Calu3 (cell line): ENCODE results near the gene PLEKHA7. TPM values are rescaled to one million over a fixed set of nuclear protein-coding genes. Genes with fewer than 3 reads are reported as not detected.

Experiments used
- BruUV-seq: library from RNA; stranded (reverse); fragments of 400-500 nt; replicated peaks from 2 replicates; lab custom pipeline; 2021; lab: Mats Ljungman, UMichigan
- CTCF ChIA-PET: fragments of 300-600 bp; sonication (Branson Sonifier 250); formaldehyde crosslinking; loops from one replicate; lab custom pipeline; 2022; ENCODE audit warnings: antibody characterized with exemption; lab: Charles Lee
- DNase-seq: peaks from one replicate; pipeline ENCODE4 v3.0.0; 2022
- H3K27ac Mint-ChIP-seq: one replicate; pipeline ENCODE4 v1.8.0; 2022; ENCODE audit warnings: mixed read lengths; ENCODE audit not compliant: unreplicated experiment
- H3K27me3 Mint-ChIP-seq: one replicate; pipeline ENCODE4 v1.8.0; 2022; ENCODE audit warnings: mixed read lengths; ENCODE audit not compliant: unreplicated experiment
- H3K36me3 Mint-ChIP-seq: one replicate; pipeline ENCODE4 v1.8.0; 2022; ENCODE audit warnings: mild to moderate bottlenecking, moderate library complexity, mixed read lengths; ENCODE audit not compliant: insufficient read depth, unreplicated experiment
- H3K4me1 Mint-ChIP-seq: one replicate; pipeline ENCODE4 v1.8.0; 2022; ENCODE audit warnings: mild to moderate bottlenecking, low read depth, mixed read lengths; ENCODE audit not compliant: unreplicated experiment
- H3K4me3 Mint-ChIP-seq: one replicate; pipeline ENCODE4 v1.8.0; 2022; ENCODE audit warnings: mild to moderate bottlenecking, low read depth, moderate library complexity, mixed read lengths; ENCODE audit not compliant: unreplicated experiment
- H3K9me3 Mint-ChIP-seq: one replicate; pipeline ENCODE4 v1.8.0; 2022; ENCODE audit warnings: low read depth, mixed read lengths; ENCODE audit not compliant: unreplicated experiment
- CTCF ChIP-seq: fragments of 200-600 bp; IDR thresholded peaks from one replicate; pipeline ENCODE4 v1.8.0; 2022; ENCODE audit warnings: antibody characterized with exemption; ENCODE audit not compliant: unreplicated experiment
- intact Hi-C: fragments of 100-400 bp; cut with micrococcal nuclease; formaldehyde crosslinking; loops from one replicate; pipeline ENCODE4 v1.10.0; 2022; ENCODE audit not compliant: unreplicated experiment
- total RNA-seq: library from RNA; stranded (reverse); gene quantifications from 2 replicates; pipeline ENCODE4 v1.2.3, GENCODE V29; 2022

PLEKHA7 gene
- total RNA-seq, 1 experiment from 2014 or later: 138 TPM

GRCh38 chr11:16985297-16985696, 28.9 kb downstream of the PLEKHA7 start:
- CTCF ChIA-PET: no interaction called here
- intact Hi-C loops: loop anchor here (10.0 kb wide), 1 partner anchor 50 kb away; no protein-coding TSS in a partner anchor
- Mint-ChIP-seq H3K4me3 (no peak overlapping the region), H3K27me3 (no peaks in the 10 kb centered on the region), H3K36me3 (peaks cover 65% of the 10 kb centered on the region), H3K9me3 (no peaks in the 10 kb centered on the region), H3K4me1 (peaks cover 86% of the 10 kb centered on the region), H3K27ac (peak overlapping the region; percentile 80)
- TF ChIP-seq CTCF: no peak
- DNase-seq: no peak
- no TSS peak for BruUV-seq

- Mint-ChIP-seq H3K4me3 (no peak overlapping the region), H3K4me1 (peaks cover 93% of the 10 kb centered on the region), H3K9me3 (no peaks in the 10 kb centered on the region), H3K36me3 (peaks cover 76% of the 10 kb centered on the region), H3K27ac (peak overlapping the region; percentile 80), H3K27me3 (no peaks in the 10 kb centered on the region)
- BruUV-seq: no TSS peak
- CTCF ChIA-PET: no interaction called here
- TF ChIP-seq CTCF: no peak
- intact Hi-C loops: loop anchor here (10.0 kb wide), 1 partner anchor 49 kb away; no protein-coding TSS in a partner anchor
- DNase-seq: no peak
These were observed 30.0 kb downstream of the PLEKHA7 start for GRCh38 chr11:16984229-16984628.

- no peak for TF ChIP-seq CTCF
- Mint-ChIP-seq H3K27ac (peak overlapping the region; percentile 99), H3K4me1 (peaks cover 93% of the 10 kb centered on the region), H3K4me3 (peak overlapping the region; percentile 55), H3K27me3 (no peaks in the 10 kb centered on the region), H3K9me3 (no peaks in the 10 kb centered on the region), H3K36me3 (peaks cover 72% of the 10 kb centered on the region)
- DNase-seq: no peak
- intact Hi-C loops: loop anchor here (10.0 kb wide), 1 partner anchor 48 kb away; no protein-coding TSS in a partner anchor
- CTCF ChIA-PET: interaction anchor here (1.7 kb wide), 1 partner anchor 30 kb away, joined by 6 read pairs; no protein-coding TSS in a partner anchor
- BruUV-seq: no TSS peak
These were observed 31.4 kb downstream of the PLEKHA7 start for GRCh38 chr11:16982809-16983208.

- Mint-ChIP-seq H3K9me3 (no peaks in the 10 kb centered on the region), H3K36me3 (peaks cover 70% of the 10 kb centered on the region), H3K4me1 (peaks cover 93% of the 10 kb centered on the region), H3K4me3 (peak overlapping the region; percentile 55), H3K27ac (peak overlapping the region; percentile 99), H3K27me3 (no peaks in the 10 kb centered on the region)
- peak; percentile 55 for DNase-seq
- CTCF ChIA-PET: interaction anchor here (1.7 kb wide), 1 partner anchor 31 kb away, joined by 6 read pairs; no protein-coding TSS in a partner anchor
- intact Hi-C loops: loop anchor here (10.0 kb wide), 1 partner anchor 47 kb away; no protein-coding TSS in a partner anchor
- BruUV-seq: no TSS peak
- no peak for TF ChIP-seq CTCF
These were observed 31.9 kb downstream of the PLEKHA7 start for GRCh38 chr11:16982256-16982671.
